GM12873 (cell line): ENCODE results near the gene GAGE10.

Experiments
- TF ChIP-seq, protein P1 (sequence below): IDR thresholded peaks from 2 replicates; pipeline ENCODE4 v1.5.1; 2012; ENCODE audit warnings: low read depth, mild to moderate bottlenecking, moderate library complexity, low read length, control low read depth; ENCODE audit not compliant: insufficient read depth; ENCODE audit errors: missing control alignments

The GAGE10 gene, protein sequence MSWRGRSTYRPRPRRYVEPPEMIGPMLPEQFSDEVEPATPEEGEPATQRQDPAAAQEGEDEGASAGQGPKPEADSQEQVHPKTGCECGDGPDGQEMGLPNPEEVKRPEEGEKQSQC

DNA sequence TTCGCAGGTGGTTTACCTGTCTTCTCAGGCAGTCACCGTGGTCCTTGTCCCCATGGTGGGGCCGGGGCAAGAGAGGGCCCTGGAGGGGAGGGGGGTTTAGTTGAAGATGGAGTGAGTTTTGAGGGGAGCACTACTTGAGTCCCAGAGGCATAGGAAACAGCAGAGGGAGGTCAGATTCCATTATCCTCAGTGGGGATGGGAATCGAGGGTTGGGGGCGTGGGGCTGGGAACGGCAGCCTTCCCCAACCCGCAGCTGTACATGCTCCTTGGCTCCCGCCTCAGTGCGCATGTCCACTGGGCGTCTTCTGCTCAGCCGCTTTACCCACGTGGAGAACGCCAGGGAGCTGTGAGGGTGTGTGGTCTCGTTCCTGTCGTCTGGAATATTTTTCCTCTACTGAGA, at the start of gene GAGE10:
Gene GAGE10, plus strand, starts transcription at position 301 of the 400 bp plus-strand sequence. CDS start 1,214 bp downstream, outside the sequence.
- TF ChIP-seq, protein P1, sequence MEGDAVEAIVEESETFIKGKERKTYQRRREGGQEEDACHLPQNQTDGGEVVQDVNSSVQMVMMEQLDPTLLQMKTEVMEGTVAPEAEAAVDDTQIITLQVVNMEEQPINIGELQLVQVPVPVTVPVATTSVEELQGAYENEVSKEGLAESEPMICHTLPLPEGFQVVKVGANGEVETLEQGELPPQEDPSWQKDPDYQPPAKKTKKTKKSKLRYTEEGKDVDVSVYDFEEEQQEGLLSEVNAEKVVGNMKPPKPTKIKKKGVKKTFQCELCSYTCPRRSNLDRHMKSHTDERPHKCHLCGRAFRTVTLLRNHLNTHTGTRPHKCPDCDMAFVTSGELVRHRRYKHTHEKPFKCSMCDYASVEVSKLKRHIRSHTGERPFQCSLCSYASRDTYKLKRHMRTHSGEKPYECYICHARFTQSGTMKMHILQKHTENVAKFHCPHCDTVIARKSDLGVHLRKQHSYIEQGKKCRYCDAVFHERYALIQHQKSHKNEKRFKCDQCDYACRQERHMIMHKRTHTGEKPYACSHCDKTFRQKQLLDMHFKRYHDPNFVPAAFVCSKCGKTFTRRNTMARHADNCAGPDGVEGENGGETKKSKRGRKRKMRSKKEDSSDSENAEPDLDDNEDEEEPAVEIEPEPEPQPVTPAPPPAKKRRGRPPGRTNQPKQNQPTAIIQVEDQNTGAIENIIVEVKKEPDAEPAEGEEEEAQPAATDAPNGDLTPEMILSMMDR: no peak

DNA sequence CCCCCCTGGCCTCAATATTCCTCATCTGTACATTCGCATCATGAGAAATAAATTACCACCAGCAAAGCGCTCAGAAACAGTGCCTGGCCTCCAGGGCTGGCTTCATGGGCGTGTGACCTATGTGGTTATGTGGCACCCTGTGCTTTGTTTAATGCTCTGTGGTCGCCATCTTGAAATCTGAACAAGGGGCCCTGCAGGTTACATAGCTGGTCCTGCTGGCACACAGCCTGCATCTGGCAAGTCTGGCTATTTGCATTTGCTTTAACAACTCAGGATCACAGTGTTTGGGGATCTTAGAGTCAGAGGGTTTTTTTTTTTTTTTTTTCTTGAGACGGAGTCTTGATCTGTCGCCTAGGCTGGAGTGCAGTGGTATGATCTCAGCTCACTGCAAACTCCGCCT, 48.8 kb upstream of the GAGE10 start:
- TF ChIP-seq, protein P1: no peak

DNA sequence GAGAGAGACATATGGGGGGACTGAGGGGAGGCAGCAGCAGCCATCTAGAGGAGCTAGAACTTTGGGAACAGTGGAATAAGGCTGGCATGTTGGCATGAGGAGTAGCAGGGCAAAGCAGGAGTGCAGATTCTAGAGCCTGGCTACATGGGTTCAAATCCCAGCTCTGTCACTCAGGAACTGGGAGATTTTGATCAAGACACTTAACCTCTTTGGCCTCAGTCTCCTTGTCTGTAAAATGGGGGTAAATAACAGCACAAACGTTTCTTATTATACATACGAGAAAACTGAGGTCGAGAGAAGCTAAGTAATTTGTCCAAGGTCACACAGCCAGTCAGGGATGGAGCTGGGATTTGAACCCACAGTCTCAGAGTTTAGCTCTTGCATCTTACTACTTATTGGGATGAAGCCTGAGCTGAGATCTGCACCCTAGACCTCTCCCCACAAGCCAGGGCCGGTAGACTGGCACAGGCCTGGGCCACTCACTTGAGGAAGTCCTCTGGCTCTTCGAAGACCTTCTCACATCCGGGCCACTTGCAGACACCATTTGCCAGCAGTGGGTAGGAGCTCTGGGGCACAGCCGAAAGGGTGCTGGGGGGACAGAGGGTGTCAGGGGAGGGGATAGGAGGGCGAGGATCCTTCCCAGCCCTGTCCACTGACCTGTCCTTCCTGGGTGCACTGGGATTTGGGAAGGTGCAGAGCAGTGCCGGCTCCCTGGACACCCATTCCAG, 47.0 kb upstream of the GAGE10 start:
- TF ChIP-seq, protein P1: no peak

DNA sequence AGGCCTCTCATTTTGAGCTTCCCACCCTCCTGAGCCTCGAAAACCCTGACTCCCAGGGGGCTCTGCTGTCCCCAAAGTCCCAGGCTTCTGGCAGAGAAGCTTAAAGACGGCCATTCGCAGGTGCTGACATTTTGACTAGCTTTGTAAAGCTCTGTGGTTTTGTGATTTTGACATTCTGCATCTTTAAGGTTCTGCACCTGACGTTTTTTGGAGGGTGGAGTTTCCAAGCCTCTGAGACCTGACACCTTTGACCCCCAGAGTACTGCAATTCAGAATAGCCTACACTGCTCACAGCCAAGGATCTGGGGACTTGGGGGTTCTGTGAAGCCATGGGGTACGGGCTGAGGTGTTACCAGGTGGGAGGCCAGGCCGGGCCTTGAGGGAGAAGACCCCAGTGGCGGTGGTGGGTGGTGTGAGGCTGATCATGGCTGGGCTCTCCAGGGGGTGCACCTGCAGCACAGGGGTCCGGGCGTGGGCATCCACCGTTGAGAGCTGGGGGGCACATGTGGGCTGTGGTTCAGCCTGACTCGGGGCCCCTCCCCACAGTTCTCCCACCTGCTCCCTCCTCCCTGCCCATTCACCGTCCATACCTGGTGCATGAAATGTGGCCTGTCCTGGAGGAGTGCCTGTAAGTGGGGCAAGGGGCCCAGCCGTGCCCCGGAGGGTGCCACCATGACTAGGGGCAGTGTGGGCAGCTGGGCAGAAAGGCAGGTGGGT, 46.2 kb upstream of the GAGE10 start:
- TF ChIP-seq, protein P1: no peak

DNA sequence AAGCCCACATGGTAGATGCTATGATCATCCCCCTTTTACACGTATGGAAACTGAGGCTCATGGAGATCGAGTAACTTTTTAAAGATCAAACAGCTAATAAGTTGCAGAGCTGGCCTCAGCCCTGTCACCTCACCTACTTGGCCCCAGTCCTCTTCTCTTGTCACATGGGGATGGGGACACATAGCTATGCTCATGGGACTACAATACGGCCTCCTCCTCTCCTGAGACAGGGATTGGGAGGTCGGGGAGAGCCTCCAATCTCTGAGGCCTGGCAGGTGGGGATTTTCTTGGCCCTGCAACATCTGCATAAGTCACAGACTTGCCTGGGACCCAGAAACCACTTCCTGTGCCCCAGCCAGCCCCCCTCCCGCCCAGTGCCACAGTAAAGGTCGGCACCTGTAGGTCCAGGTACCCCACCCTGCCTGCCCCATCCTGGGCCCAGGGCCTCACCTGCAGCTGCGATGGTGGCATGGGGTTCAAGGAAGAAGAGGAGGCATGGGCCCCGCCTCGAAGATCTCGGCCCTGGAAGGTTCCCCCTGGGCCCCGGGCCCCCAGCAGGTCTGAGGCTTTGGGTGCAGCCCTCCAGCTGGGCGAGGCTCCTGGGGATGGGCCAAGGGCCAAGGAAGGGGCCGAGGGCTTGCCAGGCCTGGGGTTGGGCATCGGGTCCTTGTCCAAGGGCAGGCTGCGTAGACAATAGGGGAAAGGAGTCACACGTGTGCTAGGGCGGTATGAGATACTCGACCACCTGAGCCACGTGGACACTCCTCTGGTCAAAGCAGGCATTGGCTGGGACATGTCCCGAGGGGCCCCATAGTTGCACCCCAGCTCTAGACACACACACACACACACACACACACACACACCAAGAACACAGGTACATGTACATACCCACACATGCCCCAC, 45.3 kb upstream of the GAGE10 start:
- TF ChIP-seq, protein P1: no peak

DNA sequence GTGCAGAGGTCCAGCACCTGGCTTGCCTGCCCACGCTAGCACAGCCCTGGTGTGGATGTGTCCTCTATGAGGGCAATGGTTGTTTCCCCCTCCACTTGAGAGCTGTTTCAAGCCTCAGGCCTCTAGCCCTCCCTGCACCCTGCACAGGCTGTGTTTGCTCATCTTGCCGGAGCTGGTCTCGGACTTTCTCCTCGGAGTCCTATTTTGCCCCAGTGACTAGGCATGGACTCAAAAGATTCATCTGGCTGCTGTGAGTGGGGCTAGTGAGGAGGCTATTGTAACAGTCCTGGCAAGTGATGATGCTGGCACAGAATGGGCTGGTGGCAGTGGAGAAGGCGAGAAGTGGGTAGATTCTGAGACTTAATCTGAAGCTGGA, 44.7 kb upstream of the GAGE10 start:
- TF ChIP-seq, protein P1: no peak
